HCT116 (cell line): ENCODE results near the gene ZNF562. TPM values are rescaled to one million over a fixed set of nuclear protein-coding genes. Genes with fewer than 3 reads are reported as not detected.

Experiments used
- ATAC-seq: fragments of 200-7000 bp; cut with Tn5 transposase; 2 replicates; pipeline ENCODE4 v1.9.1; 2020; ENCODE audit warnings: mild to moderate bottlenecking, moderate library complexity
- BruUV-seq: library from RNA; stranded (reverse); fragments of 400-500 nt; replicated peaks from 2 replicates; lab custom pipeline; 2021; lab: Mats Ljungman, UMichigan
- CTCF ChIA-PET: fragments of 300-600 bp; sonication (Branson Sonifier 250); formaldehyde crosslinking; loops from one replicate; lab custom pipeline; 2021; ENCODE audit warnings: antibody characterized with exemption; lab: Charles Lee
- POLR2A ChIA-PET: fragments of 300-600, 350-600 bp; sonication (Branson Sonifier 250); formaldehyde crosslinking; loops from one replicate; lab custom pipeline; 2021; ENCODE audit warnings: antibody characterized with exemption; lab: Charles Lee
- RAD21 ChIA-PET, 2 experiments: fragments of 300-600 bp; sonication (Branson Sonifier 250); formaldehyde crosslinking; loops; one replicate each; lab custom pipeline; 2023; ENCODE audit warnings: low total read pairs in 2 of 2; ENCODE audit not compliant: uncharacterized antibody in 2 of 2, unreplicated experiment in 2 of 2, low non-redundant PET in 1 of 2; lab: Charles Lee
- DNase-seq: peaks from one replicate; pipeline ENCODE4 v3.0.0-alpha.2; 2010; ENCODE audit warnings: low read depth, low spot score
- H2AFZ ChIP-seq: fragments of 200-600 bp; shearing (Covaris generic), sonication (generic); 2 replicates; pipeline ENCODE4 v1.6.1; 2017; ENCODE audit warnings: low read depth, mixed run types, mixed read lengths, antibody characterized with exemption, low read length; ENCODE audit not compliant: poor library complexity, severe bottlenecking
- H3K27ac ChIP-seq: 2 replicates; pipeline ENCODE4 v1.5.1; 2012; ENCODE audit warnings: low read depth, low read length
- H3K27me3 ChIP-seq: fragments of 200-600 bp; sonication (generic); 2 replicates; pipeline ENCODE4 v1.6.1; 2016; ENCODE audit warnings: mixed run types, low read length, mixed read lengths; ENCODE audit not compliant: insufficient read depth
- H3K36me3 ChIP-seq, 2 experiments: fragments of 200-500 bp in 1 of 2; fragments of 200-600 bp in 1 of 2; sonication (Bioruptor generic) in 1 of 2; sonication (generic) in 1 of 2; 2 replicates each; pipeline versions ENCODE4 v1.5.1 to v1.6.1; 2014 to 2016; ENCODE audit warnings: low read length in 2 of 2, inconsistent platforms in 1 of 2, mixed read lengths in 1 of 2, mixed run types in 1 of 2; ENCODE audit not compliant: insufficient read depth in 2 of 2, control insufficient read depth in 1 of 2
- H3K4me1 ChIP-seq, 2 experiments: fragments of 200-600 bp in 1 of 2; sonication (generic) in 1 of 2; 2 replicates each; pipeline versions ENCODE4 v1.5.1 to v1.6.1; 2012 to 2017; ENCODE audit warnings: low read length in 2 of 2, inconsistent platforms in 1 of 2, mild to moderate bottlenecking in 1 of 2, mixed read lengths in 1 of 2, mixed run types in 1 of 2, moderate library complexity in 1 of 2; ENCODE audit not compliant: insufficient read depth in 2 of 2, control insufficient read depth in 1 of 2
- H3K4me2 ChIP-seq: fragments of 200-600 bp; sonication (generic); 2 replicates; pipeline ENCODE4 v1.6.1; 2017; ENCODE audit warnings: mixed run types, low read length, mixed read lengths
- H3K4me3 ChIP-seq, 2 experiments: fragments of 200-600 bp in 1 of 2; sonication (generic) in 1 of 2; replicated peaks in 1 of 2; 2 replicates each; pipeline ENCODE4 v1.5.1; 2011 to 2016; ENCODE audit warnings: low read length in 2 of 2, control low read depth in 1 of 2, low read depth in 1 of 2, mild to moderate bottlenecking in 1 of 2, mixed read lengths in 1 of 2, mixed run types in 1 of 2
- H3K79me2 ChIP-seq: fragments of 200-600 bp; sonication (generic); 2 replicates; pipeline ENCODE4 v1.6.1; 2017; ENCODE audit warnings: mild to moderate bottlenecking, mixed run types, low read length, moderate library complexity, mixed read lengths; ENCODE audit not compliant: insufficient read depth
- H3K9ac ChIP-seq: fragments of 200-600 bp; sonication (generic); 2 replicates; pipeline ENCODE4 v1.6.1; 2016; ENCODE audit warnings: low read length, mixed read lengths
- H3K9me2 ChIP-seq: fragments of 200-600 bp; sonication (generic), shearing (Covaris generic); 2 replicates; pipeline ENCODE4 v1.6.1; 2017; ENCODE audit warnings: mixed run types, mild to moderate bottlenecking, moderate library complexity; ENCODE audit not compliant: insufficient read depth
- H3K9me3 ChIP-seq, 2 experiments: fragments of 200-500 bp in 1 of 2; fragments of 200-600 bp in 1 of 2; sonication (Bioruptor generic) in 1 of 2; sonication (generic) in 1 of 2; 2 replicates each; pipeline ENCODE4 v1.6.1; 2014 to 2017; ENCODE audit warnings: low read length in 2 of 2, mixed read lengths in 2 of 2, inconsistent platforms in 1 of 2, low read depth in 1 of 2, mild to moderate bottlenecking in 1 of 2, mixed run types in 1 of 2, moderate library complexity in 1 of 2; ENCODE audit not compliant: control insufficient read depth in 1 of 2, insufficient read depth in 1 of 2
- H4K20me1 ChIP-seq: fragments of 200-600 bp; sonication (generic), shearing (Covaris generic); 2 replicates; pipeline ENCODE4 v1.6.1; 2017; ENCODE audit warnings: mixed run types, mild to moderate bottlenecking, moderate library complexity; ENCODE audit not compliant: insufficient read depth
- CBX3 ChIP-seq: IDR thresholded peaks from 2 replicates; pipeline ENCODE4 v1.6.1; 2012; ENCODE audit warnings: low read depth
- EGR1 ChIP-seq: IDR thresholded peaks from 2 replicates; pipeline ENCODE4 v1.6.1; 2012; ENCODE audit warnings: low read depth
- ELF1 ChIP-seq: IDR thresholded peaks from 2 replicates; pipeline ENCODE4 v1.6.1; 2012; ENCODE audit warnings: low read depth, borderline replicate concordance
- EZH2 ChIP-seq: fragments of 200-600 bp; sonication (generic); IDR thresholded peaks from 2 replicates; pipeline ENCODE4 v1.6.1; 2017; ENCODE audit warnings: antibody characterized with exemption, mixed run types
- EZH2phosphoT487 ChIP-seq: fragments of 200-600 bp; IDR thresholded peaks from 2 replicates; pipeline ENCODE4 v1.6.1; 2018; ENCODE audit warnings: antibody characterized with exemption, borderline replicate concordance
- FOSL1 ChIP-seq: IDR thresholded peaks from 2 replicates; pipeline ENCODE4 v1.6.1; 2012; ENCODE audit warnings: low read depth
- RAD21 ChIP-seq: IDR thresholded peaks from 2 replicates; pipeline ENCODE4 v1.6.1; 2012; ENCODE audit warnings: low read depth, mild to moderate bottlenecking
- SRF ChIP-seq: IDR thresholded peaks from 2 replicates; pipeline ENCODE4 v1.6.1; 2012; ENCODE audit warnings: low read depth
- intact Hi-C: fragments of 100-400 bp; cut with micrococcal nuclease; formaldehyde crosslinking; loops from 2 replicates; pipeline ENCODE4 v1.10.0; 2022
- total RNA-seq: library from RNA; stranded (reverse); gene quantifications from one replicate; pipeline ENCODE4 v1.2.1, GENCODE V29; 2021; ENCODE audit not compliant: unreplicated experiment
- TF ChIP-seq, protein P1 (sequence below): IDR thresholded peaks from 2 replicates; pipeline ENCODE4 v1.6.1; 2012; ENCODE audit warnings: low read depth

The ZNF562 gene
- total RNA-seq, 1 experiment from 2014 or later = 37.8 TPM

- no peak for ATAC-seq
- Histone ChIP-seq H3K27me3 (no peaks in the 10 kb centered on the region), H3K4me1 (no peaks in the 10 kb centered on the region), H3K9me2 (no peaks in the 10 kb centered on the region), H3K9me3 (peaks cover 8 to 36% of the 10 kb centered on the region in 2 experiments; a peak in 3 of 4 replicates), H3K27ac (no peak overlapping the region), H3K4me2 (no peak overlapping the region), H3K9ac (no peak overlapping the region), H4K20me1 (no peaks in the 10 kb centered on the region), H2AFZ (no peak overlapping the region), H3K4me3 (no peak overlapping the region), H3K79me2 (peaks cover 62% of the 10 kb centered on the region), H3K36me3 (peaks cover 37 to 57% of the 10 kb centered on the region in 2 experiments)
- TF ChIP-seq CBX3 (no peak), SRF (no peak), EZH2 (no peak), RAD21 (no peak), ELF1 (no peak), EGR1 (no peak), EZH2phosphoT487 (no peak), FOSL1 (no peak)
- TF ChIP-seq, protein P1, sequence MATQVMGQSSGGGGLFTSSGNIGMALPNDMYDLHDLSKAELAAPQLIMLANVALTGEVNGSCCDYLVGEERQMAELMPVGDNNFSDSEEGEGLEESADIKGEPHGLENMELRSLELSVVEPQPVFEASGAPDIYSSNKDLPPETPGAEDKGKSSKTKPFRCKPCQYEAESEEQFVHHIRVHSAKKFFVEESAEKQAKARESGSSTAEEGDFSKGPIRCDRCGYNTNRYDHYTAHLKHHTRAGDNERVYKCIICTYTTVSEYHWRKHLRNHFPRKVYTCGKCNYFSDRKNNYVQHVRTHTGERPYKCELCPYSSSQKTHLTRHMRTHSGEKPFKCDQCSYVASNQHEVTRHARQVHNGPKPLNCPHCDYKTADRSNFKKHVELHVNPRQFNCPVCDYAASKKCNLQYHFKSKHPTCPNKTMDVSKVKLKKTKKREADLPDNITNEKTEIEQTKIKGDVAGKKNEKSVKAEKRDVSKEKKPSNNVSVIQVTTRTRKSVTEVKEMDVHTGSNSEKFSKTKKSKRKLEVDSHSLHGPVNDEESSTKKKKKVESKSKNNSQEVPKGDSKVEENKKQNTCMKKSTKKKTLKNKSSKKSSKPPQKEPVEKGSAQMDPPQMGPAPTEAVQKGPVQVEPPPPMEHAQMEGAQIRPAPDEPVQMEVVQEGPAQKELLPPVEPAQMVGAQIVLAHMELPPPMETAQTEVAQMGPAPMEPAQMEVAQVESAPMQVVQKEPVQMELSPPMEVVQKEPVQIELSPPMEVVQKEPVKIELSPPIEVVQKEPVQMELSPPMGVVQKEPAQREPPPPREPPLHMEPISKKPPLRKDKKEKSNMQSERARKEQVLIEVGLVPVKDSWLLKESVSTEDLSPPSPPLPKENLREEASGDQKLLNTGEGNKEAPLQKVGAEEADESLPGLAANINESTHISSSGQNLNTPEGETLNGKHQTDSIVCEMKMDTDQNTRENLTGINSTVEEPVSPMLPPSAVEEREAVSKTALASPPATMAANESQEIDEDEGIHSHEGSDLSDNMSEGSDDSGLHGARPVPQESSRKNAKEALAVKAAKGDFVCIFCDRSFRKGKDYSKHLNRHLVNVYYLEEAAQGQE = no peak
- ChIA-PET RAD21 (no interaction called here), POLR2A (no interaction called here), CTCF (no interaction called here)
- intact Hi-C loops = no loop called here
- DNase-seq = no peak
- BruUV-seq = no TSS peak
Measured at GRCh38 chr19:9650345-9650744, 24.6 kb downstream of the ZNF562 start.
